Measurements from ENCODE around the gene UBE2G1.
"Not testable (repeated sequence)": the region's sequence is repeated elsewhere in the genome, so short reads cannot be mapped to it uniquely, and the experiment has no call there.

The UBE2G1 gene

DNA sequence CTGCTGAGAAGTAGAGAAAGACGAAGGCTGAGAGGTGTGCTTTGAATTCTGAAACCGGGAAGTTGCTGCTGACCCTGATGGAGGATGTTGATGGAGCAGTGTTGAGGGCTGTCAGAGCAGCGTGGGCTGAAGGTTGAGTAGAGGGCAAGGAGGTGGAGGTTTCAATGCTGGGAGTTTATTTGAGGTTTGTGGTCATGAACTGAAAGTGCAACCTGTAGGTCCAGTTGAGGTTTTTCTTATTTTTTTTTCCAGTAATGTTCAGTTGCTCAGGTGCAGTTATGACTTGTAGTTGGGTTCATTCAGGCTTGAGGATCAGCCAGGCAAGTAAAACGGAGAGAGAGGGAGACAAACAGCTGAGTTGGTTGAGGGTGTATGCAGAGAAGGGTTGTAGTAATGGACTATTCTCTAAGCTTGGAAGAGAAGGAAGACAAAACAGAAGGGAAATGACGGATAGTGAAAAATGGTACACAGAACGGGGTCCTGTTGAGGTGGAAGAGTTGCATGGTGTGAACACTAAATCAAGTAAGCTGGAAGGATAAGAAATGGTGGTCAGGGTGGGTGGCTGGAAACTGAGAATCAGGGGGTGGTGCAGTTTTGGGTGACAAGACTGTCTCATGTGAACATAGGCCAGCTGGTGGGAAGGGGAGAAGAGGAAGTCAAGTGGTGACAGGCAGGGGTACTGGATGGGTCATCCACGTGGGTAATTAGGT is 8.7 kb upstream of the UBE2G1 start:
- DNase-seq (ENCODE audit: low read depth in 2 of 2): no peak

DNA sequence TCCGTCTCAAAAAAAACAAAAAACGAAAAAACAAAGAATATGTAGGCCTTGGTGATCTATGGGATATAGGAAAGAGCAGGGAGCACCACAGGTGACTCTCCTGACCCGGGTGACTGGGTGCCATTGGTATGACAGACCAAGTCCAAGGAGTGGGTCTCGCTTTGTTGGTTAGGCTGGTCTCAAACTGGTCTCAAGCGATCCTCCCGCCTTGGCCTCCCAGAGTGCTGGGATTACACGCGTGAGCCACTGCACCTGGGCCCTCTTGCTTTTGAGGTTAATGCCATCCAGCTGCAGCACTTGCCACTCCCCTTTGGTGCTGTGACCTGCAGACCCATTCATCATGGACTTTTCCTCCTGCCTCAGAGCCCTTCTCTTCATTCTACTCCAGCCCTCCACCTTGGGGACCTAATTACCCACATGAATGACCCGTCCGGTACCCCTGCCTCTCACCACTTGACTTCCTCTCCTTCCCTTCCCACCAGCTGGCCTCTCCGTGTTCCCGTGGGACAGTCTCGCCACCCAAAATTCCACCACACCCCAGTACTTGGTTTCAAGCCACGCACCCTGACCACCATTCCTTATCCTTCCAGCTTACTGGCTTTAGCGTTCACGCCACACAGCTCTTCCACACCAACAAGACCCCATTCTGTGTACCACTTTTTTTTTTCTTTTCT is 3.2 kb upstream of the UBE2G1 start:
- DNase-seq (ENCODE audit: low read depth in 2 of 2): no peak

DNA sequence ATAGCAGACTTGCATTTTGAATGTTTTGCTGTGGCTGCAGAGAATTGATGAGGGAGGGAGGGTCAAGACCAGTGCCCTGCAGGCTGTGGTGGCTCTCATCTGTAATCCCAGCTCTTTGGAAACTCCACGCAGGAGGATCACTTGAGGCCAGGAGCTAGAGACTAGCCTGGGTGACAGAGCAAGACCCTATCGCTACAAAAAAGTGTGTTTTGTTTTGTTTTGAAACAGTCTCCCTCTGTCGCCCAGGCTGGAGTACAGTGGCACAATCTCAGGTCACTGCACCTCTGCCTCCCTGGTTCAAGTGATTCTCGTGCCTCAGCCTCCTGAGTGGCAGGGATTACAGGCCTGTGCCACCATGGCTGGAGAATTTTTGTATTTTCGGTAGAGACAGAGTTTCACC is 1.9 kb upstream of the UBE2G1 start:
- no peak for DNase-seq (ENCODE audit: low read depth in 2 of 2)

DNA sequence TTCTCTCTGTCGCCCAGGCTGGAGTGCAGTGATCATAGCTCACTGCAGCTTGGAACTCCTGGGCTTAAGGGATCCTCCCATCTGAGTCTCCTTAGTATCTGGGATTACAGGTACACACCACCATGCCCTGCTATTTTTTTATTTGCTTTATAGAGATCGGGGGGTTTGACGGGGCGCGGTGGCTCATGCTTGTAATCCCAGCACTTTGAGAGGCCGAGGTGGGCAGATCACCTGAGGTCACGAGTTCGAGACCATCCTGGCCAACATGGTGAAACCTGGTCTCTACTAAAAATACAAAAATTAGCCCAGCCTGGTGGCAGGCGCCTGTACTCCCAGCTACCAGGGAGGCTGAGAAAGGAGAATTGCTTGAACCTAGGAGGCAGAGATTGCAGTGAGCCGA is 702 bp upstream of the UBE2G1 start:
- not testable (repeated sequence) for DNase-seq (ENCODE audit: low read depth in 2 of 2)

DNA sequence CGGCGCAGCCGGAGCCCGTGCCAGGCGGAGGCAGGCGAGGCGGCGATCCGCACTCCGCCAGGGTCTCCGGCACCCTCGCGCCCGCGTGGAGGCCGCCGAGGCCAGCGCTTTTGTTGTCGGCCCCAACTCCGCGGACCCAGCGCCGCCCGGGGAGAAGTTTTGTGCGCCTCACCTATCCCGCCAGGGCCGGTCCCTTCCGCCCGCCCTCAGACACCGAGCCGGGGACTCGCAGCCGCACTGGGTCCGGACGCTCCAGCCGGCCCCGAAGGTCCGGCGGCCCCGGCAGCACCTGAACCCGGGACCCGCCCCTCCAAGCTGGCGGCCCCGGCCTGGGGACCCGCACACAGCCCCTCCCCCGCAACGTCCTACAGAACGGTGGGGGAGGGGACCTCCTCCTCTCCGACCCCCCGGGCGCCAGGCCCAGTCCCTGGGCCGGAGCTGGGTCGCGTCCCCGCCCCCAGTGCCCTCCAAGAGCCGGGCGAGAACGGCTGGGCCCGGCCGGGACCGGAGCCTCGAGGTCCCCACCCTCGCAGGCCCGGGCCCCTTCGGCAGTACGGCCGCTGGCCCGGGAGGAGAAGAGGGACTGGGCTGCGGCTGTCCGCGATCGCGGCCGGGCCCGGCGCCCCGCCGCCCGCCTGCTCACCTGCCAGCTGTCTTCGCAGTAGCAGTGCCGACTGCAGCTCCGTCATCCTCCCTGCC is 698 bp downstream of the UBE2G1 start:
- DNase-seq (ENCODE audit: low read depth in 2 of 2): no peak

DNA sequence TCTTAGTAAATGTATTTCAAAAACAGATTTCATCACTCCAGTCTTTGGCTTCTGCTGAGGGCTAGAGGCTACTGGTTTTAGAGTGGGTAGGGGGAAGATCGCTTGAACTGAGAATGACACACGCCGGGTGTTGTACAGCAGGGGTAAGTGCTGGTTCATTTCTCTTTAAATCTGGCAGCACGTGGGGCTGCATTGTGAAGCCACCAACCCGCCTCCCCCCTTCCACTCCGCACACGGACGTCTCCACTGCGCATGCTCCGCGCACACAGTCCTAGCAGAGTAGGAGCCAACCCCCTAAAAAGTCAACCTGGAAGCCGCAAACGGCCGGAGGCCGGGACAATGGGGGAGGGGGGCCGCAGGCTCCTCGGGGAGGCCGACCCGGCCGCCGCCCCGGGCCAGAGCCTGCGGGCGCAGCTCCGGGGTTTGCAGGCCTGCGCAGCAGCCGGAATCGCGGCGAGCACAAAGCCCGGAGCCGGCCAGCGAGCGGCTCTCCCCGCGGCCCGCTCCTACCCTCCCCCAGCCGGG is 1.3 kb downstream of the UBE2G1 start:
- DNase-seq (ENCODE audit: low read depth in 2 of 2): peak; percentile 76 to 77

DNA sequence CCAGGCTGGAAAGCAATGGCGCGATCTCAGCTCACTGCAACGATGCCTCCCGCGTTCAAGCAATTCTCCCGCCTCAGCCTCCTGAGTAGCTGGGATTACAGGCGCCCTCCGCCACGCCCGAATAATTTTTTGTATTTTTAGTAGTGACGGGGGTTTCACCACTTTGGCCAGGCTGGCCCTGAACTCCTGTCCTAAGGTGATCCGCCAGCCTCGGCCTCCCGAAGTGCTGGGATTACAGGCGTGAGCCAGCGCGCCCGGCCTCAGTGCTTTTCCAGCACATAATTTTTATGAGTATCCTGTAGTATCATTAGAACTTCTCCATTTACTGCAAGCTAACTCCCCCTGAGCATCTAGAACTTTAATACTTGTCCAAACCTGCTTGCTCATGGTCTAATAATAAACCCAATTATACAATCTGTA is 1.8 kb downstream of the UBE2G1 start:
- no peak for DNase-seq (ENCODE audit: low read depth in 2 of 2)

DNA sequence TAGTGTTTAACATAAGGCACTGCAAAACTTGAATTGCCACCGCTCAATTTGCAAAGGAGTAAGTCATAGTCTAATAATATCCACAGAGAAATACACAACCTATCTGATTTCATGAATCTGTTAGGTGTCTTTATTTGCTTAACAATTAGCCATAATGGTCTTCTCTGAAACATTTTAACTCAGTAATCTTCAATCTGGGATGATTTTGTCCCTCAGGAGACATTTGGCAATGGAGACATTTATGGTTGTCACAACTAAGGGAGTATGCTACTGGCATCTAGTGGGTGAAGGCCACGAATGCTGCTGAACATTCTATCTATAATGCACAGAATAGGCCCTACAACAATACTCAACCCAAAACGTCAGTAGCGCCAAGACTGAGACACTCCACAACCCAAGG is 4.3 kb downstream of the UBE2G1 start:
- DNase-seq (ENCODE audit: low read depth in 2 of 2): no peak

DNA sequence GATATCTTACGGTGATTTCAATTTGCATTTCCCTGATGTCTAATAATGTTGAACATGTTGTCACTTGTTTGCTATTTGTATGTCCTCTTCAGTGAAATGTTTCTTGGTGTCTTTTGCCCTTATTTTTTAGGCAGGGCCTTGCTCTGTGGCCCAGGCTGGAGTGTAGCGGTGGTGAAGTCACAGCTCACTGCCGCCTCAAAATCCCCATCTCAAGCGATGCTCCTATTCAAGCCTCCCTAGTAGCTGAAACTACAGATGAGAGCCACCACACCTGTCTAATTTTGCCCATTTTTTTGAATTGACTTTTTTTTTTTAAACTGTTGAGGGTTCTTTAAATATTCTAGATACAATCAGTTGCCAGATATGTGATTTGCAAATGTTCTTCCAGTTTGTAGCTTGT is 8.3 kb downstream of the UBE2G1 start:
- DNase-seq (ENCODE audit: low read depth in 2 of 2): no peak

DNA sequence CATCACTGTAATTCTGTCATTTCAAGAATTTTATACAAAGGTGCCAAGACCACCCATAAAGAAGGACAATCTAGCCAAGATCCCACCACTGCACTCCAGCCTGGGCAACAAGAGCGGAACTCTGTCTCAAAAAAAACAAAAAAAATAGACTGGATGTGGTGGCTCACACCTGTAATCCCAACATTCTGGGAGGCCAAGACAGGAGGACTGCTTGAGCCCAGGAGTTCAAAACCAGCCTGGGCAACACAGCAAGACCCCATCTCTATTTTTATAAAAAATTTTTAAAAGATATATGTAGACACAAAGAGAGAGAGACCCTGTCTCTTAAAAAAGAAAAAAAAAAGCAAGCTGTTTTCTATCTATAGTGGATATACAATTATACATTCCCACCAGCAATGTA is 8.8 kb downstream of the UBE2G1 start:
- no peak for DNase-seq (ENCODE audit: low read depth in 2 of 2)

DNA sequence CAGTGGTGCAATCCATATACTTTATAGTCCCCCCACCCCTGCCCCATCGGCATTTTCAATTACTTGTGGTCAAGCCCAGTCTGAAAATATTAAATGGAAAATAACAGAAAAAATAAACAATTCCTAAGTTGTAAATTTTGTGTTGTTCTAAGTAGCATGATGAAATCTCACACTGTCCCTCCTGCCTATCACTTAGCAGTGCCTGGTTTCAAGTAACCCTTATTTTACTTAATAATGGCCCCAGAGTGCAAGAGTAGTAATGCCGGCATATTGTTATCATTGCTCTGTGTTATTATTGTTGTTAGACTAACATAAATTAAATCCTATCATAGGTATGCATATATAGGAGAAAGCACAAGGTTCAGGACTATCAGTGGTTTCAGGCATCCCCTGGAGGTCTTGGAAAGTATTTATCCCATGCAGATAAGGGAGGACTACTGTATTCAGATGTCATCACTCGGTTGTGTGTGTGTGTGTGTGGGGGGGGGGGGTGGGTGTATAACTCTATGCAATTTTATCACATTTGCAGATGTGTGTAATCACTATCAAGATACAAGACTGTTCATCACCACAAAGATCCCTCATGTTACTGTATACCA is 9.3 kb downstream of the UBE2G1 start:
- no peak for DNase-seq (ENCODE audit: low read depth in 2 of 2)

DNA sequence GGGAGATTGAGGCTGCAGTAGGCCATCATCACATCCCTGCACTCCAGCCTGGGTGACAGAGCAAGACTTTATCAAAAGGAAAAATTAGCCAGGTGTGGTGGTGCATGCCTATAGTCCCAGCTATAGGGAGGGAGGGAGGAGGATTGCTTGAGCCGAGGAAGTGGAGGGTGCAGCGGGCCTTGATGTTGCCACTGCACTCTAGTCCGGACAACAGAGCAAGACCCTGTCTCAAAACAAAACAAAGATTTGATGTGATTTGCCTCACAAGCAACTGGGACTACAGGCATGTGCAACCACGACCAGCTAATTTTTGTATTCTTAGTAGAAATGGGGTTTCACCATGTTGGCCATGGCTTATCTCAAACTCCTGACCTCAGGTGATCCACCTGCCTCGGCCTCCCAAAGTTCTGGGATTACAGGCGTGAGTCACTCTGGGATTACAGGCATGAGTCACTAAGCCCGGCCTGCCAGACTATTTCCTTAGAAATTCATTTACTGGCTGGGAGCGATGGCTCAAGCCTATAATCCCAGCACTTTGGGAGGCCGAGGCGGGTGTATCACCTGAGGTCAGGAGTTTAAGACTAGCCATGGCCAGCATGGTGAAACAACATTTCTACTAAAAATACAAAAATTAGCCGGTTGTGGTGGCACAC is 11.5 kb downstream of the UBE2G1 start:
- DNase-seq (ENCODE audit: low read depth in 2 of 2): no peak

DNA sequence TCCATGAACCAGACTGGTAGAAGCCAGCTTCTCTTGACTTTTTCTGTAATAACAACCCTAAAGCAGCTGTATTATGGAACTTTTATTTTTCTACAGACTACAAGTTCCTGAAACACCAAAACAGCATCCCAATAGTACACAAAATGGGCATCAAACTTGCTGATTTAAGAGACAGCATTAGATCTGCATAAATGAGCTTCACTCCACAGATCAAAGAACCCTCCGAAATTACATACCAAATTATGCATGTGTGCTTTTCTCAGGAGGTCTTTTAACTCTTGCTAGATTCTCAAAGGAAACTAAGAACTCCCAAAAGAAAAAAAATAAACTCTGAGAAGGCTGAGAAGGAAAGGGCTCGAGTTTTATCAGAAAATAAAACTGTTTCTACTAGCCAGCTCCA is 12.3 kb downstream of the UBE2G1 start:
- no peak for DNase-seq (ENCODE audit: low read depth in 2 of 2)

DNA sequence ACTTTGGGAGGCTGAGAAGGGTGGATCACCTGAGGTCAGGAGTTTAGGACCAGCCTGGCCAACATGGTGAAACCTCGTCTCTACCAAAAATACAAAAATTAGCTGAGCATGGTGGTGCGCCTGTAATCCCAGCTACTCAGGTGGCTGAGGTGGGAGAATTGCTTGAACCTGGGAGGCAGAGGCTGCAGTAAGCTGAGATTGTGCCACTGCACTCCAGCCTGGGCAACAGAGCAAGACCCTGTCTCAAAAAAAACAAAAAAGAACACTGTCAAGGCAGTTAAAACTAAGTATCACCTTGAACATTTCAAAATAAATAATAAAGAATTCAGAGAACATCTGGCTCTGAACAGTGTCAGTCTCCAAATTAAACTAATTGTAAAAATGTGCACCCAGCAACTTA is 16.3 kb downstream of the UBE2G1 start:
- DNase-seq (ENCODE audit: low read depth in 2 of 2): not testable (repeated sequence)

DNA sequence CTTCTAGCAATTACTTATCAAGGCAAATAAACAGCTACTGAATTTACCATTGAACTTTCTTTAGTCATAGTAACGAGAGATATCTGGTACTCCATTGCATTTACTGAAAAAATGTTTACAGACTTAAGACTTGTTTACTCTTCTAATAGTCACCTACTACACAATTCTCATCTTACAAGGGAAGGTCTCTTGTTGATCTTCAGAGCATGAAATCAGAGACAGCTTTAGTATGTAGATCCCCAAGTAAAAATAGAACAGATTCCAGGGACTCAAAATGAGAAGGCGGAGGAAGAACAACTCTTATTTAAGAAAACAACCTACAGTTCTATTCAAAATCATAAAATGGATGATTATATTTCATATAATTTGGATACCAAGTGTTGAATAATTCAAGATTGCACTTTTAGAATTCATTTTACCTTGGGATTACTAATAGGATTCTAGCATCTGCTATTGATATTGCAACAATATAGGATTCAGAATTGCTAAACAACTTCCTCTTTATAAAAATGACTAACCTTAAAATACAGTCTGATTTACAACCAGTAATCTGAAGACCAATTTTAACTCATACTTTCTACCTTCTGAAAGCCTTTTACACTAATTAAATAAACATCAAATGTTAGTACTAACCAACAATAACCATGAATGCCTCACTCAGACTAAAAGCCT is 20.8 kb downstream of the UBE2G1 start:
- DNase-seq (ENCODE audit: low read depth in 2 of 2): no peak

DNA sequence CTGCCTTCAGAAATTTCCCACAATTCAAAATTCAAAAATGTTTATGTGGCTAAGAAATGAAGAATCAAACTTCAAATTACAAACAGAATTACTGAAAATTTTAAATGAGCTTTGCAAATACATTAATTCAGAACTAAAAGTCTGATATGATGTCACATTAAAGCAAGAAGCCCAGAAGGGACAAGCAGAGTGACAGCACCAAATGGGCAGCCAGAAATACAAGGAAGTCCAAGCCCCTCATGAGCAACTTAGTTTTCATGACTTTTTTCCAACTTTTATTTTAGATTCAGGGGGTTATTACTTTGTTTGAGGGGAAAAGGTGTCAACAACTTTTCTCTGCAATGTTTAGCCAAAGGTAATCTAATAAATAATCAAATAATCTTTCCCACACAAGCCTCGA is 21.5 kb downstream of the UBE2G1 start:
- DNase-seq (ENCODE audit: low read depth in 2 of 2): no peak

DNA sequence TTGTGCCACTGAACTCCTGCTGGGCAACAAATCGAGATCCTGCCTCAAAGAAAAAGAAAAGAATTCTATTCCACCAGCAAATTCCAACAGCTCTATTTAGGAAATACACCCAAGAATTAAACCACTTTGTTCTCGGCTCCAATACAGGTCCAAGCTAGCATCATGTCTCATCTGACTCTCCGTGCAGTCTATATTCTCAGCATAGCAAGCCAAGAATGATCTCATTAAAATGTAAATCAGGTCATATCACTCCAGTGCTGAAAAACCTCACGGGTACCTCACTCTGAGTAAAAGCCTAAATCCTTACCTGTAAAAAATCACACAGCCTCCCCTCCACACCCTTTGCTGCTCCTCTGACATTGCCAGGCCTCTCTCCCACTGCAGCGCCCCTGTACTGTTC is 23.9 kb downstream of the UBE2G1 start:
- no peak for DNase-seq (ENCODE audit: low read depth in 2 of 2)

DNA sequence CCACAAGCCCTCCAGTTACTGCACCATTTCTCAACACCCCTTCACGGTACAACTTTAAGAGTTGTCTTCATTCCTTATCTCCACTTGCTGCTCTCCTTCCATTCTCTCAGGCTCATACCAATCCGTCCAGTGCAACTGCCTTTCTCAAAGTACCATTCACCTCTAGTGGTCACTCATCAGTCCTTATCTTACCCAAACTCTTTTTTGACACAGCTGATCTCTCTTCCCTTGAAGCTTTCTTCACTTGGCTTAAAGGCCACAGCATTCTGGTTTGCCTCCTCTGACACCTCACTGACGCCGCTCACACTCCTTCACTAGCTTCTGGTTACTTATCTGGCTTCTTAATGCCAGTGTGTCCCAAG is 24.9 kb downstream of the UBE2G1 start:
- no peak for DNase-seq (ENCODE audit: low read depth in 2 of 2)

DNA sequence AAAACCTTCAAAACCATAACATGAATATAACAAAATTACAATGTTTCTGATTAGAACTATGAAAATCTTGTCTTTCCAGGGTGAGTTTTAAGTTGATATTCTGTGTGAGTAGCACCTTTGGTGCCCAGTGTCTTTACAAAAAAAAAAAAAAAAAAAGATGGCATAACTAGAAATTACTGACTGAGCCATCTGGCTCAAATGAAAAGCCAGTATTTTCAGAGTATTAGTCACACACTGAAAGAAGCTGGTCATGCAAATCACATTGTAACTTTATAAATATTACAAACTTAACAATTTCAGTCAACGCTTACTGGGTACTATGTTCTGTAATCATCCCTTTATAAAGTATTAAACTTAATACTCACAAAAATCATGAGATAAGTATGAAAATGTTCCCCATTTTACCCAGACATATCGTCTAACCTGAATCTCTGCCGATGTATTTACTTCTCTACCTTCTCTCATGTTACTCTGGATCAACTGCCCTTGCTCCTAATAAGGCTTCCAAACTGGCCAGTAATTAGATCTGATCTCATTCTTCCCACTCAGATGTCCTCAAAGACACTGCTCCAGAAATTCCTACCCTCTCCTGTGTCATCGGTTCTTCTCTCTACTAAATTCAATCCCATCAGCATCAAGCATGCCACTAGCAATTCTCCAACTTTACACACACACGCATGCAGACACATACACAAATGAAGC is 25.4 kb downstream of the UBE2G1 start:
- DNase-seq (ENCODE audit: low read depth in 2 of 2): no peak

DNA sequence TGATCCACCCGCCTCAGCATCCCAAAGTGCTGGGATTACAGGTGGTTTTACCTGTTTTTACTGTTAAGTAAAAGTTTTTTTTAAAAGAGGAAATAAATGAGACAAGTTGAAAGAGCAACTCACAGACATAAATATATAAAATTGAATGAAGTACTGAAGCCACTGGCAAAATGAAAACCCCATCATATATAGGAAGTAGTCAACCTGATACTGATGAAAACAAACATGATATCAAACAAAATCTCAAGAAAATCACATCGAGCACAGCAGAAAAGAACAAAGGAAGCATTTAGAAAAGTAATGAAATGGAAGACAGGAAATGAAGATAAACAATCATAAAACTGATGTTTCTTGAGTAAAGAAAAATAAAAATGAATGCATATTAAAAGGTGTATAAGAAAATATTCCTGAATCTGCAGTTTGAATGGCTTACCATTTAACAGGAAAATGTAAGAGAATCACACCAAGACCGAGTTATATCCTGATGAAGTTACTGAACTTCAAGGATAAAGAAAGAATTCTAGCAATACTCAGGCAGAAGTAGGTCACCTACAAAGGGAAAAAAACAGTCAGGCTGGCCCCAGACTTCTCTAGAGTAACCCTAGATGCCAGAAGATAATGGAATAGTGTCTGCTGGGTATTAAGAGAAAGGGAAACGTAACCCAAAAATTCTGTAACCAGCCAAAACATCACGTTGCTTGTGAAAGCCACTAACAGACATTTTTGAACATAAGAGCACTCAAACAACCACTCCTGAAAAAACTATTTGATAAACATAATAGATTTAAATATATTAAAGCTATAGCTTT is 31.5 kb downstream of the UBE2G1 start:
- no peak for DNase-seq (ENCODE audit: low read depth in 2 of 2)
